ENCODE results near the gene GPR25.

Gene GPR25

GRCh38 chr1:200912737-200913407, 40.1 kb downstream of the GPR25 start:
- TF ChIP-seq CTCF (conservative IDR thresholded peaks at IDR 0.05; ENCODE audit: low read length) = no peak
- no peak for DNase-seq (ENCODE audit: low read depth)
- H3K4me3 ChIP-seq (ENCODE audit: low read length) = no peak overlapping the region

- H3K4me3 ChIP-seq (ENCODE audit: low read length) = no peak overlapping the region
- no peak for TF ChIP-seq CTCF (conservative IDR thresholded peaks at IDR 0.05; ENCODE audit: low read length)
- no peak for DNase-seq (ENCODE audit: low read depth)
Observed at GRCh38 chr1:200916152-200916551, 43.4 kb downstream of the GPR25 start.

GRCh38 chr1:200916681-200917080, 43.9 kb downstream of the GPR25 start:
- H3K4me3 ChIP-seq (ENCODE audit: low read length) = no peak overlapping the region
- DNase-seq (ENCODE audit: low read depth) = no peak
- no peak for TF ChIP-seq CTCF (conservative IDR thresholded peaks at IDR 0.05; ENCODE audit: low read length)

GRCh38 chr1:200917291-200917817, 44.6 kb downstream of the GPR25 start:
- no peak overlapping the region for H3K4me3 ChIP-seq (ENCODE audit: low read length)
- TF ChIP-seq CTCF (conservative IDR thresholded peaks at IDR 0.05; ENCODE audit: low read length) = no peak
- no peak for DNase-seq (ENCODE audit: low read depth)

GRCh38 chr1:200918006-200918405, 45.2 kb downstream of the GPR25 start:
- no peak overlapping the region for H3K4me3 ChIP-seq (ENCODE audit: low read length)
- TF ChIP-seq CTCF (conservative IDR thresholded peaks at IDR 0.05; ENCODE audit: low read length) = no peak
- no peak for DNase-seq (ENCODE audit: low read depth)

- no peak overlapping the region for H3K4me3 ChIP-seq (ENCODE audit: low read length)
- no peak for DNase-seq (ENCODE audit: low read depth)
- TF ChIP-seq CTCF (conservative IDR thresholded peaks at IDR 0.05; ENCODE audit: low read length) = no peak
Observed at GRCh38 chr1:200919386-200919785, 46.6 kb downstream of the GPR25 start.

- DNase-seq (ENCODE audit: low read depth) = no peak
- no peak for TF ChIP-seq CTCF (conservative IDR thresholded peaks at IDR 0.05; ENCODE audit: low read length)
- no peak overlapping the region for H3K4me3 ChIP-seq (ENCODE audit: low read length)
Observed at GRCh38 chr1:200921571-200922110, 48.9 kb downstream of the GPR25 start.

Measured in AG10803 (cell line).